Lower lobe of right lung (tissue), 2 donors: ENCODE results near the gene LAPTM4A. TPM values are rescaled to one million over a fixed set of nuclear protein-coding genes. Genes with fewer than 3 reads are reported as not detected.
A peak's percentile ranks its signal among the peaks of the same experiment; 100 is the strongest.
"Not testable (repeated sequence)": the region's sequence is repeated elsewhere in the genome, so short reads cannot be mapped to it uniquely, and the experiment has no call there.

Source experiments
- ATAC-seq, 2 donors: fragments of 200-7000 bp; cut with Tn5 transposase; one replicate each; pipeline ENCODE4 v1.9.1; 2020 to 2022; ENCODE audit warnings: mild to moderate bottlenecking in 2 of 2, moderate library complexity in 2 of 2
- DNase-seq: peaks from one replicate; pipeline ENCODE4 v3.0.0-alpha.2; 2020
- H3K27ac ChIP-seq: fragments of 200-600 bp; one replicate; pipeline ENCODE4 v1.8.0; 2022
- H3K27me3 ChIP-seq: fragments of 200-600 bp; one replicate; pipeline ENCODE4 v1.8.0; 2022; ENCODE audit warnings: low read depth
- H3K36me3 ChIP-seq: fragments of 200-600 bp; one replicate; pipeline ENCODE4 v1.8.0; 2022; ENCODE audit warnings: mild to moderate bottlenecking
- H3K4me1 ChIP-seq: fragments of 200-600 bp; one replicate; pipeline ENCODE4 v1.8.0; 2022
- H3K4me3 ChIP-seq: fragments of 200-600 bp; one replicate; pipeline ENCODE4 v1.8.0; 2022; ENCODE audit warnings: mild to moderate bottlenecking
- H3K9me3 ChIP-seq: fragments of 200-600 bp; one replicate; pipeline ENCODE4 v1.8.0; 2022
- CTCF ChIP-seq: fragments of 200-600 bp; IDR thresholded peaks from one replicate; pipeline ENCODE4 v1.8.0; 2022; ENCODE audit warnings: antibody characterized with exemption, mild to moderate bottlenecking
- intact Hi-C: fragments of 100-400 bp; cut with DNase I; formaldehyde crosslinking; loops from one replicate; pipeline ENCODE4 v1.11.0; 2022
- total RNA-seq: library from RNA; stranded (reverse); fragmentation: NEBNext Ultra II Directional; extraction: Animal tissue kit (Norgen Biotek cat#: 25700); gene quantifications from one replicate; pipeline ENCODE4 v1.2.1, GENCODE V29; 2021
- donor health status: DM: no; HTN: yes; CAD: no; lungs with severe emphysema.

LAPTM4A gene
- total RNA-seq, 1 donor from 2014 or later = 223 TPM

DNA sequence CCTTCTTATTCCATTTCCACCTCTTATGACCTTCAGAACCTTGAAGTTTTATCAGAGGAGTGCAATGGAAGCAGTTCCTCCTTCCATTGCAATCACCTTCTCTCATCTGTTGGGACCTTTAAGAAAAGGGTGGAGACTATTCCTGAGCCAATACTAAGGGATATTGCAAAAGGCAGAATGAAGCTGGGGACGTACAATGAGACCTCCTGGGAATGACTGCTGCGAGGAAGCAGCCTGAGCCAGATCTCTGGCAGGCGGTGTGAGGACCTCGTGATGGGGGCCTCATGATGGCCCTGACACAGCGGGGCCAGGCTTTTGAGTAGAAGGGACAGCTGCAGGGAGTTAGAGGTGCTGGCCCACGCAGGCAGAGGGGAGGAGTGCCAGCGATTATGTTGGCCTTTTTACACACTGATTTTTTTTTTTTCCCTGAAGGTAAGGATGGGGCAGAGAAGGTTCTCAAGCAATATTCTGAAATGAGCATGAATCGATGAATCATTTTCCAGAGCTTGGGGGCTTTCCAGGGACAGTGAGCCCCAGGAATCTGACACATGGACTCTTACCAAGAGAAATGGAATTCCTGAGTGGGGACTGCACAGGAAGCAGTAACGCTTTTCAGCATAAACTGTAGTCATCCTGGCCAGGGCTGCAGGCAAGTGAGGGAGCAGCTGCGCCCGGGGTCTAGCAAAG, 40.0 kb upstream of the LAPTM4A start:
- peaks cover 4% of the 10 kb centered on the region for H3K27me3 ChIP-seq
- no peak overlapping the region for H3K4me3 ChIP-seq
- peak; percentile 28 to 46 for ATAC-seq
- no peaks in the 10 kb centered on the region for H3K4me1 ChIP-seq
- H3K9me3 ChIP-seq = no peaks in the 10 kb centered on the region
- TF ChIP-seq CTCF = no peak
- H3K36me3 ChIP-seq = no peaks in the 10 kb centered on the region
- no peak for DNase-seq
- H3K27ac ChIP-seq = peak overlapping the region; percentile 11
- intact Hi-C loops = no loop called here

- TF ChIP-seq CTCF = no peak
- H3K4me3 ChIP-seq = no peak overlapping the region
- H3K36me3 ChIP-seq = no peaks in the 10 kb centered on the region
- intact Hi-C loops = no loop called here
- no peak overlapping the region for H3K27ac ChIP-seq
- no peaks in the 10 kb centered on the region for H3K9me3 ChIP-seq
- ATAC-seq (no peak), DNase-seq (no peak)
- peaks cover 4% of the 10 kb centered on the region for H3K27me3 ChIP-seq
- H3K4me1 ChIP-seq = no peaks in the 10 kb centered on the region
Measured at GRCh38 chr2:20089715-20090464, 38.5 kb upstream of the LAPTM4A start.

DNA sequence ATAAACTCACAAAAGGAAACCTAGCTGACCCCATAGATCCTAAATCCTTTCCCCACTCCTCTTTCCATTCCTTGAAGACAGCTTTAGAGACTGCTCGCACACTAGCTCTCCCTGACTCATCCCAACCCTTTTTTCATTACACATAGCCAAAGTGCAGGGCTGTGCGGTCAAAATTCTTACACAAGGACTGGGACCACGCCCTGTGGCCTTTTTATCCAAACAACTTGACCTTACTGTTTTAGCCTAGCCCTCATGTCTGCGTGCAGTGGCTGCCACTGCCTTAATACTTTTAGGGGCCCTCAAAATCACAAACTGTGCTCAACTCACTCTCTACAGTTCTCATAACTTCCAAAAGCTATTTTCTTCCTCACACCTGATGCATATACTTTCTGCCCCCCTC, 34.5 kb upstream of the LAPTM4A start:
- H3K9me3 ChIP-seq, ATAC-seq, H3K4me1 ChIP-seq, H3K27me3 ChIP-seq, H3K4me3 ChIP-seq, H3K36me3 ChIP-seq, H3K27ac ChIP-seq, intact Hi-C loops, DNase-seq: not testable (repeated sequence)

DNA sequence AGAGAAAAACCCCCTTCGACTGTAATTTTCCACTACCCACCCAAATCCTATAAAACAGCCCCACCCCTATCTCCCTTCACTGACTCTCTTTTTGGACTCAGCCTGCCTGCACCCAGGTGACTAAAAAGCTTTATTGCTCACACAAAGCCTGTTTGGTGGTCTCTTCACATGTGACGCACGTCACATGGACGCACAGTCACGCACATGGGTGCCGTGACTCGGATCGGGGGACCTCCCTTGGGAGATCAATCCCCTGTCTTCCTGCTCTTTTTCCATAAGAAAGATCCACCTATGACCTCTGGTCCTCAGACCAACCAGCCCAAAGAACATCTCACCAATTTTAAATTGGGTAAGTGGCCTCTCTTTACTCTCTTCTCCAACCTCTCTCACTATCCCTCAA, 31.4 kb upstream of the LAPTM4A start:
- intact Hi-C loops, H3K27me3 ChIP-seq, DNase-seq, H3K27ac ChIP-seq, H3K36me3 ChIP-seq, H3K4me1 ChIP-seq, H3K9me3 ChIP-seq, H3K4me3 ChIP-seq, ATAC-seq: not testable (repeated sequence)

DNA sequence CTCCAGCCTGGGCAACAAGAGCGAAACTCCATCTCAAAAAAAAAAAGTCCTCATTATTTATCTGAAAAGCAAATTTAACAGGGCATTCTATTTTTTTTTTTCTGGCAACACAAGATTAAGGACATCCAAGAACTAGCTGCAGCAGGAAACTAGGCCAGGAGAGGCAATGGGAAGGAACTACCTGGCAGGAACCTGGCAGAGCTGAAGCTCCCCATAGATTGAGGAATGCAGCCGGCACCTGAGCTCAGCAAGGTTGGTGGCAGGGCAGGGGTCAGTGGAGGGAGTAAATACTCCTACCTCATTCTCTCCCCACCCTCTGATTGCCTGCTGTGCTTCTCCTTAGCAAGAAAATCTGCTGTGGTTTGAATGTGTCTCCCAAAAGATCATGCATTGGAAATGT, 30.4 kb upstream of the LAPTM4A start:
- H3K4me3 ChIP-seq = no peak overlapping the region
- ATAC-seq (no peak), DNase-seq (no peak)
- intact Hi-C loops = no loop called here
- H3K36me3 ChIP-seq = no peaks in the 10 kb centered on the region
- H3K4me1 ChIP-seq = no peaks in the 10 kb centered on the region
- H3K27ac ChIP-seq = no peak overlapping the region
- TF ChIP-seq CTCF = no peak
- H3K27me3 ChIP-seq = no peaks in the 10 kb centered on the region
- no peaks in the 10 kb centered on the region for H3K9me3 ChIP-seq

DNA sequence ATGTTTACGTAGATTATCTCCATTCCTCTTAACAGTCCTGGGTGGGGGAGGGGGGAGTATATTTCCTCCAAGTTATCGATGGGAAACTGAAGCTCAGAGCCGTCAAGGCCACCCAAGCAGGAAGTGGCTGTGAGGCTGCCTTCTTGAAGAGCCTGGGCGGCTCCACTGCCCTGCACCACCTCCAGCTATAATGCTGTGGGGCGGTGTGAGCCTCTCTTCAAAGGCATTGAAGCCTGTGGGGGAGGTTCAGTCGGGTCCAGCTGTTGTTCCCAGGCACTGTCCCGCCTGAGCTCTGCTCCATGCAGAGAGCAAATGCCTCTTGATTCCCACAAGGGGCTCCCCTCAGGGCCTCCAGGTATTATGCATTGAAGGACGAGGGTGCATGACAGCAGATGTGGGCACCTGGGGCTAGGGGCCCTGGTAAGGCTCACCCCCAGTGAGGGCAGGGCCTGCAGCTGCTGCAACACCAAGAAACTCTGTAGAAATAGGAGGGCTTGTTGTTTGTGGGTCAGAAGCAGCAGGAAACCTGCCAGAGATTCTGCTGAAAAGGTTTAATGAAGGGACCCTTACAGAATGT, 29.5 kb upstream of the LAPTM4A start:
- intact Hi-C loops = no loop called here
- Histone ChIP-seq H3K27ac (no peak overlapping the region), H3K9me3 (no peaks in the 10 kb centered on the region), H3K27me3 (no peaks in the 10 kb centered on the region), H3K36me3 (no peaks in the 10 kb centered on the region), H3K4me1 (no peaks in the 10 kb centered on the region), H3K4me3 (no peak overlapping the region)
- no peak for TF ChIP-seq CTCF
- ATAC-seq (no peak), DNase-seq (no peak)
